Measurements from ENCODE around the gene NQO1. TPM values are rescaled to one million over a fixed set of nuclear protein-coding genes. Genes with fewer than 3 reads are reported as not detected.

The NQO1 gene
- total RNA-seq, 1 donor from 2014 or later: 7.2 TPM

DNA sequence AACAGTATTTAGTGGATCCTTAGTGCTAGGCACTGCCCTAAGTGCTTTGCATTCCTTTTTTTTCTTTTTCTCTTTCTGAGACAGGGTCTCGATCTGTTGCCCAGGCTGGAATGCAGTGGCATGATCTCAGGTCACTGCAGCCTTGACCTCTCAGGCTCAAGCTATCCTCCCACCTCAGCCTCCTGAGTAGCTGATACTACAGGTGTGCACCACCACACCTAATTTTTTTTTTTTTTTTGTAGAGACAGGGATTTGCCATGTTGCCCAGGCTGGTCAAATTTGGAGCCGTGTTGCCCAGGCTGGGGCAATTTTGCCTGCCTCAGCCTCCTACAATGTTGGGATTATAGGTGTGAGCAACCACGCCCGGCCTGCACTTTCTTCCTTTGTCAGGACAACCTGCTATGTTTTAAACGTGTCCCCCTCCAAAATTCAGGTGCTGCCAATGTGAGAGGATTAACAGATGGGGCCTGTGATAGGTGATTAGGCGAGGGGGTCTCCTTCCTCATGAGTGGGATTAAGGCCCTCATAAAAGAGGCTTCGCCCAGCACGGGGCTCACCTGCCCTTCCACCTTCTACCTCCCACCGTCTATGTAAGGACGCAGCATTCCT is 5.4 kb downstream of the NQO1 start:
- no peaks in the 10 kb centered on the region for H3K27me3 Mint-ChIP-seq (ENCODE audit: unreplicated experiment)
- no peak for DNase-seq
- no peaks in the 10 kb centered on the region for H3K9me3 Mint-ChIP-seq (ENCODE audit: unreplicated experiment)
- peaks cover 6% of the 10 kb centered on the region for H3K4me1 Mint-ChIP-seq (ENCODE audit: low read depth, unreplicated experiment)
- H3K4me3 Mint-ChIP-seq (ENCODE audit: unreplicated experiment): no peak overlapping the region
- H3K36me3 Mint-ChIP-seq (ENCODE audit: unreplicated experiment): no peaks in the 10 kb centered on the region
- H3K27ac Mint-ChIP-seq (ENCODE audit: unreplicated experiment): no peak overlapping the region
- TF ChIP-seq, protein P1, sequence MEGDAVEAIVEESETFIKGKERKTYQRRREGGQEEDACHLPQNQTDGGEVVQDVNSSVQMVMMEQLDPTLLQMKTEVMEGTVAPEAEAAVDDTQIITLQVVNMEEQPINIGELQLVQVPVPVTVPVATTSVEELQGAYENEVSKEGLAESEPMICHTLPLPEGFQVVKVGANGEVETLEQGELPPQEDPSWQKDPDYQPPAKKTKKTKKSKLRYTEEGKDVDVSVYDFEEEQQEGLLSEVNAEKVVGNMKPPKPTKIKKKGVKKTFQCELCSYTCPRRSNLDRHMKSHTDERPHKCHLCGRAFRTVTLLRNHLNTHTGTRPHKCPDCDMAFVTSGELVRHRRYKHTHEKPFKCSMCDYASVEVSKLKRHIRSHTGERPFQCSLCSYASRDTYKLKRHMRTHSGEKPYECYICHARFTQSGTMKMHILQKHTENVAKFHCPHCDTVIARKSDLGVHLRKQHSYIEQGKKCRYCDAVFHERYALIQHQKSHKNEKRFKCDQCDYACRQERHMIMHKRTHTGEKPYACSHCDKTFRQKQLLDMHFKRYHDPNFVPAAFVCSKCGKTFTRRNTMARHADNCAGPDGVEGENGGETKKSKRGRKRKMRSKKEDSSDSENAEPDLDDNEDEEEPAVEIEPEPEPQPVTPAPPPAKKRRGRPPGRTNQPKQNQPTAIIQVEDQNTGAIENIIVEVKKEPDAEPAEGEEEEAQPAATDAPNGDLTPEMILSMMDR (IDR thresholded peaks at IDR 0.05; ENCODE audit: partially characterized antibody, unreplicated experiment): no peak

DNA sequence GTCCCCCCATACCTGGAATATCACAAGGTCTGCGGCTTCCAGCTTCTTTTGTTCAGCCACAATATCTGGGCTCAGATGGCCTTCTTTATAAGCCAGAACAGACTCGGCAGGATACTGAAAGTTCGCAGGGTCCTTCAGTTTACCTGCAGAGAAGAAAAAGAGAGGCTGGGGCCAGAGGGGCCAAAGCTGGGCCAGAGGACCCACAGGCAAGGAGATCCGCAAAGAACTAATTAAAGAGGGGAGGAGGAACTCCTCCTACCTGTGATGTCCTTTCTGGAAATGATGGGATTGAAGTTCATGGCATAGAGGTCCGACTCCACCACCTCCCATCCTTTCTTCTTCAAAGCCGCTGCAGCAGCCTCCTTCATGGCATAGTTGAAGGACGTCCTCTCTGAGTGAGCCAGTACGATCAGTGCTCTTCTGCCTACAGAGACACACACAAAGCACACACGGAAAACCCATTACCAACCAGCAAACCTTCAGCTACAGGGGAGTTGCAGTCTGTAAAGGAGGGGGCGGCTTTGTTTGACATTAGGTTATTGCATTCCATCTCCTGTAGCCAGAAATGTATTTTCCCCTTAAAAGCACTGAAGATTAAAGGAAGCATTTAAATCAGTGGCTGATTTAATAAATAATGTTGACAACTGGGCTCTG is 8.1 kb downstream of the NQO1 start:
- H3K36me3 Mint-ChIP-seq (ENCODE audit: unreplicated experiment): no peaks in the 10 kb centered on the region
- H3K4me3 Mint-ChIP-seq (ENCODE audit: unreplicated experiment): no peak overlapping the region
- H3K27me3 Mint-ChIP-seq (ENCODE audit: unreplicated experiment): no peaks in the 10 kb centered on the region
- no peak for DNase-seq
- TF ChIP-seq, protein P1 (IDR thresholded peaks at IDR 0.05; ENCODE audit: partially characterized antibody, unreplicated experiment): no peak
- no peak overlapping the region for H3K27ac Mint-ChIP-seq (ENCODE audit: unreplicated experiment)
- H3K4me1 Mint-ChIP-seq (ENCODE audit: low read depth, unreplicated experiment): no peaks in the 10 kb centered on the region
- H3K9me3 Mint-ChIP-seq (ENCODE audit: unreplicated experiment): no peaks in the 10 kb centered on the region

DNA sequence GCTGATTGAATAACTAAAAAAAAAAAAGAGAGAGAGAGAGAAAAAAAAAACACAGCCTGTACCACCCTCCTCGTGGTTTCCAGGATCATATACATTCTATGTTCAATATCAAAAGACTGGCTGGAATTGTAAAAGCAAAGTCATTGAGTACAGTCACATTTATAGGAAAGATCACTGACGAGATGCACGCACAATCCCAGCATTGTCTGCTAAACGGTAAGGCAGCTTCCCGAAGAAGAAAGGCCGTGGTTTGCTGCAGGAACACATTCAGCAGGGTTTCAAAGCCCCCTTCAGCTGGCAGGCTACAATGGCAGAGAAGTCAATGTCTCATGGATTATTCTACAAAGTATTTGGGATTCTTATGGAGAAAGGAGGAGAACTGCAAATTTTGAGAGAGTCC is 9.3 kb downstream of the NQO1 start:
- no peak for DNase-seq
- Mint-ChIP-seq H3K27ac (ENCODE audit: unreplicated experiment) (no peak overlapping the region), H3K36me3 (ENCODE audit: unreplicated experiment) (no peaks in the 10 kb centered on the region), H3K4me3 (ENCODE audit: unreplicated experiment) (no peak overlapping the region), H3K27me3 (ENCODE audit: unreplicated experiment) (no peaks in the 10 kb centered on the region), H3K4me1 (ENCODE audit: low read depth, unreplicated experiment) (no peaks in the 10 kb centered on the region), H3K9me3 (ENCODE audit: unreplicated experiment) (no peaks in the 10 kb centered on the region)
- TF ChIP-seq, protein P1 (IDR thresholded peaks at IDR 0.05; ENCODE audit: partially characterized antibody, unreplicated experiment): no peak

DNA sequence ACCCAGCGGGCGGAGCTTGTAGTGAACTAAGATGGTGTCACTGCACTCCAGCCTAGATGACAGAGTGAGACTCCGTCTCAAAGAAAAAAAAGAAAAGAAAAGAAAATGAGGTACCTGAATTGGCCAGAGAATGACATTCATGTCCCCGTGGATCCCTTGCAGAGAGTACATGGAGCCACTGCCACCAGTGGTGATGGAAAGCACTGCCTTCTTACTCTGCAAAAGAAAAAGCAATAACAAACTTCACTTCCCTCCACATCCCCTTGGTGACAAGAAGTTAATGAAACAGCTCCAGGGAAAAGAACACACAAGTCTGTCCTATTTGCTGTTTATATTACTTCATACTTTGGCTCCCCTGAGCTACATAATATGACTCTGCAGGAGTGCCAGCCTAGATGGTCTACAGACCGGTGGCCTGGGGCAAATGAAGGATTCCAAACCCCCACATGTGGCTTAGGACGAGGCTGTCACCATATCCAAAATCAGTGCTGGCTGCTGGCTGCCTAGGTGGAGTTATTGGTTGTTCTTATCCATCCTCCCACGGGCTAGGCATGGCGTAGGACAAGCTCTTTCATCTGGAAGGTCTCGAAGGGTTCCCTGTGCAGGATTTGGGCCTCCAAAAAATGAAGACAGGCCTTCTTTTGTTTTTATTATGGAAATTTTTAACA is 13.3 kb downstream of the NQO1 start:
- Mint-ChIP-seq H3K4me3 (ENCODE audit: unreplicated experiment) (no peak overlapping the region), H3K4me1 (ENCODE audit: low read depth, unreplicated experiment) (no peaks in the 10 kb centered on the region), H3K36me3 (ENCODE audit: unreplicated experiment) (no peaks in the 10 kb centered on the region), H3K27ac (ENCODE audit: unreplicated experiment) (no peak overlapping the region), H3K9me3 (ENCODE audit: unreplicated experiment) (no peaks in the 10 kb centered on the region), H3K27me3 (ENCODE audit: unreplicated experiment) (peaks cover under 1% of the 10 kb centered on the region)
- TF ChIP-seq, protein P1 (IDR thresholded peaks at IDR 0.05; ENCODE audit: partially characterized antibody, unreplicated experiment): no peak
- DNase-seq: no peak

DNA sequence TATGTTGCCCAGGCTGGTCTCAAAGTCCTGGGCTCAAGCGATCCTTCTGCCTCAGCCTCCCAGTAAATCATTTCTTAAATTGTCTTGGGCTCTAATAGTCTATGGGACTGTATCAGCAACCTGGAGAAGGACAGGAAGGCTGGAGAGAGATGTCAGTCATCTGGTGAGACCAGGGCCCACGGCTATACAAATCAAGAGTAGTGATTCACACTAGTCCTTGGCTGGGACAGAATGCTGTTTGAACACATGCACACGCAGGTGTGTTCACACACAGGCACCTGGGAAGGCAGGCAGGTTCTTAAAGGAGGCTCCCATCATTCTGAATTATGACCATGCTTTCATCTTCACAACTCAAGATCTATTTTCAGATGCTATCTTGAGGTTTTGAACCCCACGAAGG is 14.1 kb downstream of the NQO1 start:
- Mint-ChIP-seq H3K4me1 (ENCODE audit: low read depth, unreplicated experiment) (no peaks in the 10 kb centered on the region), H3K4me3 (ENCODE audit: unreplicated experiment) (no peak overlapping the region), H3K9me3 (ENCODE audit: unreplicated experiment) (no peaks in the 10 kb centered on the region), H3K27ac (ENCODE audit: unreplicated experiment) (no peak overlapping the region), H3K36me3 (ENCODE audit: unreplicated experiment) (no peaks in the 10 kb centered on the region), H3K27me3 (ENCODE audit: unreplicated experiment) (peaks cover 3% of the 10 kb centered on the region)
- DNase-seq: no peak
- TF ChIP-seq, protein P1 (IDR thresholded peaks at IDR 0.05; ENCODE audit: partially characterized antibody, unreplicated experiment): no peak

Data from glutamatergic neuron (in vitro differentiated cells).